K562 treated with DMSO at 1 percent for 4 hours (cell line): Measurements from ENCODE around the gene CXCL11. TPM values are rescaled to one million over a fixed set of nuclear protein-coding genes. Genes with fewer than 3 reads are reported as not detected.

ENCODE experiments used
- total RNA-seq: library from RNA; unstranded; fragments of 300-600 nt; gene quantifications from 2 replicates; pipeline ENCODE4 v1.2.3, GENCODE V29; 2022; ENCODE audit not compliant: insufficient read depth

The CXCL11 gene
- total RNA-seq, result 15.6 and 19.1 TPM in 2 replicates

GRCh38 chr4:76035799-76036380 lies at the start of gene CXCL11:
Gene CXCL11, minus strand, starts transcription at chr4:76036070. Its CDS starts 83 bp downstream, at chr4:76035987.

GRCh38 chr4:76074468-76074867 lies 38.6 kb upstream of the CXCL11 start, which contains the start of gene ART3:
Gene ART3, plus strand, starts transcription at chr4:76074709. Its CDS starts 1,181 bp downstream, at chr4:76075890.

DNA sequence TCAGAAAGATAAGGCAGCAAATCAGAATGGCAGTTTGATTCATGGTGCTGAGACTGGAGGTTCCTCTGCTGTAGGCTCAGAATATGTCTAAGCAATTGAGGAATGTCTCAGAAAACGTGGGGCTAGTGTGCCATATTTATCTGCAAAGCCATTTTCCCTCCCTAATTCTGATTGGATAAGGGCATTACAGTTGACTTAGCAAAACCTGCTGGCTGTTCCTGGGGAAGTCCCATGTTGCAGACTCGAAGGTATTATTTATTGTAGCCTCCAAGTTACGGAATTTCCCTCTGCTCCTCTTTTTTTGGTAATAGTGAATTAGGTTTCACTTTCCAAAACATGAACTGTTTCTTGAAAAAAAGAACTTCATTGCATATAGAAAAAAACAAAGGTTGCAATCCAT lies 12.5 kb downstream of the CXCL11 start, which contains the start of gene CXCL10:
TSS of gene CXCL10 (minus strand) at position 109 of the 400 bp plus-strand sequence. CDS start at position 43, 66 bp downstream.

GRCh38 chr4:76007089-76007862 lies 28.6 kb downstream of the CXCL11 start, which contains the start of gene CXCL9:
Gene CXCL9, minus strand, starts transcription at chr4:76007509. Its CDS starts 60 bp downstream, at chr4:76007449.

Other genes with a start within 250 kb of the CXCL11 start
- gene PPEF2, start 133.6 kb downstream of the CXCL11 start, total RNA-seq, result not detected in 2 replicates
- gene NAAA, start 95.1 kb downstream of the CXCL11 start, total RNA-seq, result 3.7 and 3.8 TPM in 2 replicates
- gene SDAD1, start 45.1 kb downstream of the CXCL11 start, total RNA-seq, result 13.9 and 20.0 TPM in 2 replicates
- not detected in 2 replicates for gene CXCL9, start 28.6 kb downstream of the CXCL11 start, total RNA-seq
- gene CXCL10, start 12.6 kb downstream of the CXCL11 start, total RNA-seq, result 1.5 and 1.8 TPM in 2 replicates
- not detected in 2 replicates for gene ART3, start 38.6 kb upstream of the CXCL11 start, total RNA-seq
- gene NUP54, start 112.3 kb upstream of the CXCL11 start, total RNA-seq, result 35.4 and 36.9 TPM in 2 replicates
- 26.2 and 27.2 TPM in 2 replicates for gene SCARB2, start 177.8 kb upstream of the CXCL11 start, total RNA-seq
- 10.7 and 12.6 TPM in 2 replicates for gene FAM47E, start 215.7 kb upstream of the CXCL11 start, total RNA-seq